GM12891 (cell line): ENCODE results near the gene TDP1.

ENCODE experiments used
- PAX5 ChIP-seq: IDR thresholded peaks from 2 replicates; pipeline ENCODE4 v1.6.1; 2011; ENCODE audit warnings: low read length, moderate library complexity, mild to moderate bottlenecking; ENCODE audit not compliant: insufficient read depth, severe bottlenecking
- POLR2A ChIP-seq: IDR thresholded peaks from 2 replicates; pipeline ENCODE4 v1.6.1; 2011; ENCODE audit warnings: low read depth, low read length, control low read depth
- POLR2AphosphoS5 ChIP-seq: IDR thresholded peaks from 2 replicates; pipeline ENCODE4 v1.6.1; 2011; ENCODE audit warnings: low read depth, low read length, control low read depth
- POU2F2 ChIP-seq: IDR thresholded peaks from 2 replicates; pipeline ENCODE4 v1.6.1; 2011; ENCODE audit warnings: low read depth, mild to moderate bottlenecking, control low read depth, low read length, moderate library complexity
- SPI1 ChIP-seq: IDR thresholded peaks from 2 replicates; pipeline ENCODE4 v1.6.1; 2011; ENCODE audit warnings: low read depth, low read length, control low read depth
- TAF1 ChIP-seq: IDR thresholded peaks from 2 replicates; pipeline ENCODE4 v1.6.1; 2011; ENCODE audit warnings: low read depth, low read length, control low read depth

- no peak for TF ChIP-seq POLR2A
- TF ChIP-seq POLR2AphosphoS5, result no peak
- no peak for TF ChIP-seq POU2F2
- TF ChIP-seq SPI1, result no peak
- no peak for TF ChIP-seq TAF1
- no peak for TF ChIP-seq PAX5
Observed at GRCh38 chr14:90034156-90034555, 78.4 kb downstream of the TDP1 start.
